HG02798 (cell line): ENCODE data around the gene SNX19.

Source experiments
- ATAC-seq: cut with Tn5 transposase; IDR thresholded peaks from one replicate; pipeline ENCODE4 v1.9.1; 2021; ENCODE audit warnings: mild to moderate bottlenecking; ENCODE audit not compliant: unreplicated experiment, poor library complexity

Gene SNX19

DNA sequence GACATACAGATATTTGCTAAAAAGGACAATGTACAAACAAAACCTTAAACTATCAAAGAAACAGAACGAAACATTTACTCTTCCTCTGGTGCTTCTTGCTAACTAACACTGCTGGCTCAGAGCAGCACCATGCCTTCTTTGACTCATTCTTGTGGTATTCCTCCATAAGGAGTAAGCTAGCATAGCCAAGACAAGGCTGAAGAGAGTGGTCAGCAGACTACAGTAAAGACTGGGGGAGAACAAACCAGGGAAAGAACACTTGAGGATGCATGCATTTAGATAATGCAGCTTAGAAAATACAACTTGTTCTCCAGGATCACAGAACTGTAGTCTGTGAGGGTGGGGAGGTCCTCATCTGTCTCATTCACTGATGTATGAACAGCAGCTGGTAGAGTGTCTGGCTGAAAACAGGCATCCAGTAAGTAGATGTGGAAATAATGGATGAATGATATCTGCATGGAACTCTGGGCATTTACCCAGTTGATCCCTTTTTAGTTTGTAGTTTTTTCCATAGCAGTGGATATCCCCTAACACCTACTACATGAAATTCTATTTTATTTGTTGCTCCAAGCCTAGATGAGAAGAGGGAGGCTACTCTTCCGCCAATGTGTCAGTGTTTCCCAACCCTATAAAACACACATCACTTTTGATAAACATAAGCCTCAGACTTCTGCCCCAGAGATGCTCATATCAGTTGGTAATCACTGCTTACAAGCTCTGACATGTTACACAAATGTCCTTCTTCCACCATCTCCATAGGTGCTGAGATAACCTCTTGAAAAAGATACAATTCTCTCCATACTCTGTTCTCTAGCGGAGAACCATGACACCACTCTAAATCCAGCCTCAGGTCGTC lies 7.3 kb downstream of the SNX19 start:
- ATAC-seq: no peak

DNA sequence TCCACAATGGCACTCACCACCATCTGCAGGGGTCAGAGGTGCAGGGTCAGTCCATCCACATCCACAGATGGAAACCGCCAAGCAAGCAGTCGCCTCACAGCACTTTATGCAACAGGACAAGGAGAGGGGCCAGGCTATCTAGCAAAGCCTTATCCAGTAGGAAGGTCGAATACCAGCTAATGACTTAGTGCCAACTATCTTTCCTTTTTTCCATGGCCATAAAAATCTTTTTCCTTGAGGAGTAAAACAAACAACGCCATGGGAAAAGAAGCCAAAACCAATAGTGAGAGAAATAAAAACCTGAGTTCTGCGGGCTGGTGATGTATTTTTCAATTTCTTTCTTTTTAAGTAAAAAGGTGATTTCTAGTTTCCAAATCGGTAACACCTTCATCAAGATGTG lies 8.2 kb downstream of the SNX19 start:
- no peak for ATAC-seq

DNA sequence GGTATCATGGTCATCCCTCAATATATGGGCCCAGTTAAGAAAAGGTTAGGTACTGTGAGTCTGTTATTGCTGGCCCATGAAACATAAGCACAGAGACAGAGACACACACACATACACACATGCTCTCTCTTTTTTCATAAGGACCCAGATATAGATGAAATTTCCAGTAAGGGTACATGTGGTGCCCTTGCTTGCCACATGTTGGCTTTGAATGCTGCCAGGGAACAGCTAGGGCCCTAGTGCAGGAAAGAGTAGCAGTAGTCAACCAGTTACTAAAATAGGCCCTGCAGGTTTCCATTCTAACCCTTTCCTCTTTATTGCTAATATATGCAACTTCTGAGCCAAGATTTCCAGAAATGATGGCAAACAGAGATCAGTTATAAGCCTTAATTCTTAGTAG lies 9.1 kb downstream of the SNX19 start:
- no peak for ATAC-seq

DNA sequence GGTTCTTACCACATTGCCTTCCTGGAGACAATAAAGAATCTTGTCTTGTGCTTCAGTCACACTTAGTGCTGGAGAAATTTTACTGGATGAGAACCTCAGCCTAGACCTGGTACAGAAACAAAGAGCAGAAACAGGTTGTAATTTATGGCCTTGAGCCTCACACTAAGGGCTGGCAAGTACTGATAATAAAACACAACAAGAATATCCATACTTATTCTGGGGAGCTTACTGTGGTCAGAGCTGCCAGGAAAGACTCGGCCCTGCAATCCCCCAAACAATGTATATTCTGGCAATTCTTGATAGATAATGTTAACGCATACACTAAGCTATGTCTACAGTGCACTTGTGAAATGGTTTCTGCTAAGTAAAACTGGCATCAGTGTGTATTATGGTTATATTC lies 9.7 kb downstream of the SNX19 start:
- ATAC-seq: no peak

DNA sequence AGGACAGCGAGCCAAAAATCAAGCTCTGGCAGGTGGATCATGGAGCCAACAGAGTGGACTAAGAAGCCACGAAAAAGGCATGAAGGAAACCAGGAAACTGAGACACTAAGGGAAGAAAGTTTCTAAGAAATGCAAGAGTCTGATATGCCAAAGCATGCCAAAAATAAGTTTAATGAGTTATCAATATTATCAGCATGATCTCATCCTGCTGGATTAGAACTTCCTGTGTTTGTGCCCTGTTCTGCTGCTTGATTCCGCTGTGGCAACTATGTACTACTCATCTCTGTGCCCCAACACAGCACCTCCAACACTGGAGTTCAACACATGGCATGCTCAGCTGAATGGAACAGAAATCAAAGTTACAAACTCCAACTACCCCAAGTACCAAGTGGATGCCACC lies 10.8 kb downstream of the SNX19 start:
- no peak for ATAC-seq

DNA sequence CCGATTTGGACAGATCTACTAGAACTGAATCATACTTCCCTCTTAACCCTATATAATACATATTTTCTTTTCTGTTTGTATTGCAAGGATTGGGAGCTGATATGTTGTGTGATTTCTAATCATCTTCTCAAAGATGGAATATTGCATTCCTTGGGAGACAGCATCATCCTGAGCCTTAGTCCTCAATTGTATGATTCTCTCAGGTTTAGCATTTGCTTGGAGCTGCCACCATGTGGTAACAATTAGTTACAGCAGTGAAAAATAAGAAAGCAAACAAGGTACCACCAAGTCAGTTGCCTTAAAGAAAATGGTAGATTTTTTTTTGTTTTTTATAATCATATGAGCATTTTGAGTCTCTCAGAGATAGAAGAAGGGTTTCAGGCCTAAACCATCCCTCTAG lies 11.9 kb downstream of the SNX19 start:
- no peak for ATAC-seq

DNA sequence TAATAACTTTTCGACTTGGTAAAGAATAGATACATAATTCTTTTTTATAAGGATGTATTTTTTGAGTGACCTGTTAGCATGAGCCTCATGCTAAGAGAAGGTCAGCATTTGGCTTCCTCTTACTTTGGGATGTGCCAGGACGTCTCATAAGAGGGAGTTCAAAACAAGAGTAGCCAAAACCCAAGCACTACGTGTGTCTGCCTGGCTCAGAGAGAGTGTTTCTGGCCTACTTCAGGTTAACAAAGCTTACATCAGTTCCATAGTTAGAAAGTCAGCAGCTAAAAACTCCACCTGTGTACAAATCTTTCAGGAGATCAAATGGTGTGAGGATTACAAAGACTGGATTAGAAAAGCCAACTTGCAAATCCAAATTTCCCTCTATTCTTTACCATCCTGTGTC lies 13.9 kb downstream of the SNX19 start:
- ATAC-seq: no peak

DNA sequence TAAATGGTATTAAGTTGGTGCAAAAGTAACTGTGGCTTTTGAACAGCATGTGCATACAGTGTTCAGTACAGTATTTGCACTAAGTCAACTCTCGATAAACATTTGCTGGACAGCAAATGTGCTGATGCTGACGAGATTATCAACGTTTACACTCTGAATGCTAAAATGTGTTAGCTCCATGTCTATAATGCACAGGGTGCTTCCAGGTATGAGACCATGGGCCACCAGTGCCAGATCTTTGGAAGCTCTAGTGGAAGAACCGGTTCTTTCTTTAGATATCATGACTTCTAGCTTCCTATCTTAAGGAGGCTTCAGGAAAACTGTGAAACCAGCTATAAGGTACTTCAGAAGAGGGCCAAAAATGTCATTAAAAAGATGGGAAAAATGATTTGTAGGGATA lies 17.2 kb downstream of the SNX19 start:
- no peak for ATAC-seq

DNA sequence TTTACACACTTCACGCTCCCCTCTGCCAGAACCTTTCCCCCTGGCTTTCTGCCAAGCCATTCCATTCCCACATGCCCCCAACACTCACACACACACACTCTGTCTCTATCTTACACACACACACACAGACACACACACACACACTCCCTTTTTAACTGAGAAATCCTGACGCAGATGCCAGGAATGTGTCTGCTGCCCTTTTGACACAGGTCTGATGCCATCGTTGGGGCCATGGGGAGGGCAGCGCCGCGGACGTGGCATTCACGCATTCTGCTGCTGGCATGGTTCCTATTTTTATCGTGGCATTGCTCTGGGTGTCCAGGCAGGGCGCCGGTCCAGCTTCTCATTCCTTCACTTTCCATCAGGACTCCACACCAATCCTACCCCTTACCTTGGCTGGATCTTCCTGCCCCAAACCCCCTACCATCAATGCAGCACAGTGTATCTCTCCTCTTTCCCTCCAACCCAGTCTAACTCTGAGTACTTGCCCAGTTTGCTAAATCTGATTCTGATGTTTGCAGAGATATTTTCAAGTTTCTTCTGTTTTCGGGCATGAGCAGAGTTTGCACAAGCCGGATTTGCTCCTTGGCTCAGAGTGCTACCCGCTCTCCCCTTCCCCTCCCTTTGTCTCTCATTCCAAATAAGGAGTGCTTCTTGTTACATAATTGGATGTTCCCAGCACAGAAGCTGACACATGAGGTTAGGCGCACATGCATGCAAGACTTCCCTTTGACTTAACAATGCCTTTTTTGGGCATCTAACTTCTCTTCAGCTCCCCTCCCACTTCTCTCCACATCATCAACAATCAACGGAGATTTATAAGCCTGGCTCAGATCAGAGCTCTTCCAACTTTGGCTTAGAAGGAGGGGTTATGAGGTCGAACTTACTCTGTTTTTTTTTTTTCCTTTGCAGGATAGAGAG lies 18.8 kb downstream of the SNX19 start:
- no peak for ATAC-seq

DNA sequence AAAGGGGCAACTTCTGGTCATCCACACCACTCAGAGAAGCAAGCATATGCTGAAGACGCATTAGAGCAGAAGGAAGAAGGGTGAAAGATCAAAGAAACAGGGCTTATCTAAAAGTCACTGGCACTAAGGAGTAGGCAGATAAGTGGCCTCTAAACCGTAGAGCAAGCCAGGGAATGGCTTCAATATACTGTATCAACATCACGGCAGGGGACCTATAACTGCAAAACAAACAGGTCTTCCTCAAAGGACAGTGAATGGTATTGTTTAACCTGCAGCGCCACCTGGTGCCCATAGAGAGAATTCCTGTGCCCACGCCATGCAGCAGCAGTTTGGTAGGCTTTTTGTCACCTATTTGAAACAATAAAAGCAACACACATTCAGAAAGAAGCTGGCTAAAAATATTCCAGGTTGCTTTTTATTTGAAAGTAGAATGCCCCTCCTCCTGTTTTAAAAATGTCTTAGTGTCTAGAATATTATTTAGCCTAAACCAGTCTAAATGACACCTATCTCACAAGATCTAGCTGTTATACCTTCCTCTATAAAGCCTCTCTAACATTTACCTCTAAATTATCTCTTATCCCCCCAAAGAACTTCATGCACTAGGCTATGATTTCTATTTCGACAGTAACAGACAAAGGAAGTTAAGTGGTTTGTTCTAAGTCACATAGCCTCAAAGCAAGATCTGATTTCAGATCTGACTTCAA lies 21.8 kb downstream of the SNX19 start:
- peak; percentile 89 for ATAC-seq

DNA sequence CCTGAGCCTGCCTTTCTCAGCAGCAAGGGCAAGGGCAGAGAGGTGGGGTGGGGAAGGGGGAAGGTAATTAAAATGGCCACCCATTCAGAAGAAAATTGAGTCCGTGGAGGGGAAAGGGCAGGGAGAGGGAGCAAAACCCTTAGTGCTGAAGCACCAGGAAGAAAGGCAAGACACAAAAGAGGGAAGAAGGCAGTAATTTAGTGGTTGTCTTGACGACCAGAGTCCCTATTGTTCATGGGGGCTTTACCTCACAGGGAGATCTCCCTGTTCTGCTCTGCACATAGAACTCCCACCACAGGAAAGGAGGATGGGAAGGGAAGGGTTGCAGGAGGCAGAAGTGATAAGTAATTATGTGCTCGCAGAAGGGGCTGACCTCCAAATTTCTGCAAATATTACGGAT lies 23.4 kb downstream of the SNX19 start:
- no peak for ATAC-seq

DNA sequence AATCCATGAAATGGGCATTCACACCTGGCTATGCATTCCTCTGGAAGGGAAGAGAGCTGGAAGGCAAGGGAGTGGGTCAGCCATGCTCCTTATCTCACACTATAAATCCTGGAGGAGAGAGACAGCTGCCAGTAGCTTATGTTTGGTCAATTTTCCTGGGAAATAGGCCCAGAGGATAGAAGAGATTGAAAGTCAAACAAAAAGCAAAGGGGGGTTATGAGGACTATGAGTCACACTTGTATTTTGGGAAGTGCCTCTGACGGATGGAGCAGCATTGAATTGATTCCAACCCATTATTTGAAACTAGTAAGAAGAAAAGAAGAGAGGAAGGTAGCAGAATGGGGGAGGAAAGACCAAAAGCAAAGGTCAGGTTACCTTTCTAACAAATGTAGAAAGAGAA lies 25.0 kb downstream of the SNX19 start:
- no peak for ATAC-seq

DNA sequence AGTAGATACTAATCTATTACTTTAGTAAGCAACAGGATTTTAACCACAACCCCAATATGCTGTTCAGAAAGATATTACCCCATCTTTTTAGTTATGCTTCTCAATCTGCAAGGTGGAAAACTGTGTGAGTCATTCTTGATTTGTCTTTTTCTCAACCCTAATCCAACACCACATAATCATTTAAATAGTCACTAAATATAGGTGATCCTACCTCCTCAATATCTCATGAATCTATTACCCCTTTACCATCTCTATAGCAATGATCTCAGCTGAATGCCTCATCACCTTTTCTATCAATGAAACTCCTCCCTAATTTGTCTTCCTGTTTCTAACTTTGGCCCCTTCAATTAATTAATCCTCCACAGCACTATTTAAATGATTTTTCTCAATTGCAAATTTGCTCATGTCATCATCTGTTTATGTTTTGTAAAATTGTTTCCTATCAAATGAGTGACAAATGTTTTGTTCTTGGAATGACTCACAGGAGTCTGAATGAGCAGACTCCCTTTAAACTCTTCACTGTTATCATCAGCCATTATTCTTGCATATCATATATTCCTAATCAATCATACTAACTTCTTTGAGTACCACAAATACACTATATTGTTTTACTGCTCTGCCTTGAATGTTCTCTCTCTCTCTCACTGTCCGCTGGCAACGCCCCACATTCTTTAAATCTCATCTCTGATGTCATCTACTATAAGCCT lies 26.1 kb downstream of the SNX19 start:
- no peak for ATAC-seq

DNA sequence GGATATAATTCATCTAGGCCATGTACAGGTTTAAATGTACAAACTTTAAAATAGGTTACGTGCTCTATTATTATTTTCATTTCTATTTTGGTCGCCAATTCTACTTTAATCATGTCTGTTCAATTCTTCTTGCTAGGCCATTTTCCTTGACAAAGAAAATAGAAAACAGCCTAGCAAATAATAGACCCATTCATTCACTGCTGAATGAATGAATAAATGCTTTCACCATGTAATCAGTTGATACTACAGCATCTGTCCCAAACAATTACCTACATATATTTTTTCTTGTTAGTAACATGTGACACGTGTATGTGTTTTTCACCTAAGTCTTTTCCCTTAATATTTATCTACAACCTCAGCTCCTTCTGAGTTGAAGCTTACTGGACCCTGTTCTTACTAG lies 27.5 kb downstream of the SNX19 start:
- ATAC-seq: no peak

DNA sequence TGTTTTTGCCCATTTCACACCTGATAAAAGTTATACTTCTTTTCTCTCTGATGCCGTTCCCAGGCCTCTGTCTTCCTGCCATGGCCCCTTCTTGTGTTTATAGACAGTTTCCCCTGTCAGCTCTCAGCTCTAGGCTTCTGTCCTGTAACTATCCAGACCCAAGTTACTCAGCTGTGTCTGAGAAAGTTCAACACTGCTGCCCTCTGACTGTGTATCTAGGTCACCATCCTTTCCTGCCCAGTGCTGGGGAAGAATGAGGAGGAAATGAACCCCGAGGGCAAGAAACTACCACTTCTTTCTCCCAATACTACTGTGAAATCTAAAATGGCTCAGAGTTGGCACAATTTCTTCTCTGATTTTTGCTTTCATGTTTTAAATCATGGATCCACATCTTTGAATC lies 29.6 kb downstream of the SNX19 start:
- ATAC-seq: no peak

DNA sequence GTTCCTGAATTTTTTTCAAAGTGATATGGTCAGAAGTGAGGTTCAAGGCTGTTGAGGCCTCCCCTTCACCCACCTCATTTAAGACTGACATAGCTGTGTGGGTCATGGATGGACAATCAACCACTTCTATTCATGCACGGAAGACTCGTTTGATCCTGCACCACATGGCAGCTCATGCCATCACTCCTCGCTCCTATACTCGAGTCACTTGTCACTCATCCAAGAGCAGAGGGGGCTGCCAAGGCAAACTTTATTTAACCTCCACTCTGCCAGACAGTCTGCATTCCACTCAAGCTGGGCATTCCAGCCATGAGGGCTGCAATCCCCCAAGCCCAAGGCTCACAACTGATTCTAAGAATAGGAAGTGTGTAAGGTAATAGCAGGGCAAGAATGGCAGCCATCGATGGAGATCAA lies 34.1 kb downstream of the SNX19 start:
- no peak for ATAC-seq

DNA sequence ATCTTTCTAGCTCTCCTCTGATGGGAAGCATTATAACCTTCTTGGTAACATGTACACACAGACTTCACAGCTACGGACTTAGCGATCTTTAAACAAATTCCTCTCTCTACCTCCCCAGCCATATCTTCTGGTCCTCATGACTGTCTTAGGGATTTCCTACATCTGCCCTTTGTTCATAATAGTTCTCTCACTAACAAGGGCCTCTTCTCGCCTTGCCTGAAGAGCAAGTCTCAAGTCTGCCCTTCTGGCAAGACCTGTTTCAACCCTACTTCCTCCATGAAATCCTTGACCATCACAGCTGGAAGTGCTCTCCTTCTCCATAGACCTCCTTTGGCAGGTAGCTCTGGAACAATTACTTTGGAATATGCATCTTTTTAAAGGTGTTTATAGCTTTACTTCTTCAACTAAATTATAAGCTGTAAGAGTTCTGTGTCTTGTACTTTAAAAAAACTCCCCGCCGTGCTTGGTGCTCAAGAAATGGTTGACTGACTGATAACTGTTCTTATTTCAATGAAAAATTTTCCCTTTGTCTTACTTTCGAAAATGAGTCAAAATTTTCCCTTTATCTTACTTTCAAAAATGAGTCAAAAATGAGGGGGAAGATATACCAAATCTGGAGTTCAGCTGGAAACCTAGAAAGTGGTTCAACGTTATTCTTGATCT lies 34.7 kb downstream of the SNX19 start:
- ATAC-seq: no peak

DNA sequence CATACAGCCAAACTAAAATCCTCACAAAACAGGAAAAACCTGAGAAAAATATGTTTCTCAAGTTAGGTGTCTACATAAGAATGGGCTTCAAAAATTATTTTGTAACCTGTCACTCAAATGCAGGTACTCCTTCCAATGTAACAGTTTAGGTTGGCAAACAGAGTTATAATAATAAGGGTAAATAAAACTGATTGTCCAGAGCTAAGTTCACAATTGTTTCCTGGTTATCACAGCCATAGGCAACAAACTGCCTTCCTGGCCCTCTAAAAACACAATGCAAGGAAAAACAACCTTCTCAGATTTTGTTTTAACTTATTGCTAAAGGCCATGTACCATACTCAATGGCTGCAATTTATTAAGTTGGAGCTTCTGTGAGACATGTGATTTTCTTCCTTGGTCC lies 36.4 kb downstream of the SNX19 start:
- no peak for ATAC-seq

DNA sequence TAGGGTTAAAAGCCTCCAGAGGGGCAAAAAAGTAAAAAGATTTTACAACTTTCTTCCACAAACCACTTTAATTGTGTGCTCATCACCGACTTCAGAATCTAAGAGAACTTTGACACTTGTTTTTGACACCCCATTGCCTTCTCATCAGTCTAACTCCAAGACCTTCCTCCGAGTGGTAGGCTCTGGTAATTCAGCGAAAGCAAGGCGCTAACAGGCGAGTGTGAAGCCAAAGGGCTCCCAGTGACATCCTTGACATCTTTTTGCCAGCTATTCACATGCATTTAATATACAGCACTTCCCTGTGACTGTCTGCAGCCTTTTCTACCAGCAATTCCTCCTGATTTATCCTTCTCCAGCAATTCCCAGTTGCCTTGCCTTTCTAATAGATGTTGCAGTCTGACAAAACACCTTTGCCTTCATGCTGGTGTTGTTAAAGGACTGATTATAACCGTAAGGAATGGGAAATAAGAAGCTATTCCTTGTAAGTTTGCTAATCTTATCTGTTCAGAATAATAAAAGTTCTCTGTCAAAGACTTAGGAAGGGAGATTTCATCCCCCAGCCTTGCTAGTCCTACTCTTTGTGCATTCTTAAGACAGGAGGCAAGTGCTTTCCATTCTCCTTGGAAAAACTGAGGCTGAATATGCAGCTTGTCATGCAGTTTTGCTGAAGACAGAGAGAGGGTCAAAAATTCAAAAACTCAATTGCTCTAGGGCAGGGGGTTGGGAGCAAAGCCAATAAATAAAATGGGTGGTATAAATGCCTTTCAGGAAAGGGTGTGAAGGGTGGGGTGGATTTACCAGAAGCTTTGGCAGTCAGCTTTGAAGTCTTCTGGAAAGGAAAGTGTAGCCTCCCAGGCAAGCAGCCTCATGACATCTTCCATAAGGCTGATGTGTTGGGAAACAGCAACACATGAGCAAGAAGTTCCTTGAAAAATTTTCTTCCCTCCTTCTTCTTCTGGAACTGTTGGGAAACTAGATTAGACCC lies 39.1 kb downstream of the SNX19 start:
- no peak for ATAC-seq
